HG03039 (cell line): Measurements from ENCODE around the gene EPS8.

Experiments
- ATAC-seq: cut with Tn5 transposase; IDR thresholded peaks from one replicate; pipeline ENCODE4 v1.9.1; 2021; ENCODE audit warnings: mild to moderate bottlenecking, moderate library complexity; ENCODE audit not compliant: unreplicated experiment

The EPS8 gene

GRCh38 chr12:15608406-15608805, 180.8 kb downstream of the EPS8 start:
- ATAC-seq = no peak

- ATAC-seq = no peak
Measured at GRCh38 chr12:15605881-15606590, 183.2 kb downstream of the EPS8 start.

GRCh38 chr12:15603474-15604085, 185.6 kb downstream of the EPS8 start:
- ATAC-seq = no peak

GRCh38 chr12:15602051-15602672, 187.0 kb downstream of the EPS8 start:
- no peak for ATAC-seq

GRCh38 chr12:15601210-15601800, 187.9 kb downstream of the EPS8 start:
- no peak for ATAC-seq

GRCh38 chr12:15600223-15600935, 188.8 kb downstream of the EPS8 start:
- ATAC-seq = no peak

- ATAC-seq = no peak
Measured at GRCh38 chr12:15599266-15600037, 189.7 kb downstream of the EPS8 start.

- no peak for ATAC-seq
Measured at GRCh38 chr12:15597125-15597830, 191.9 kb downstream of the EPS8 start.

GRCh38 chr12:15596174-15596573, 193.0 kb downstream of the EPS8 start:
- ATAC-seq = no peak

GRCh38 chr12:15592934-15593333, 196.3 kb downstream of the EPS8 start:
- ATAC-seq = no peak

- ATAC-seq = no peak
Measured at GRCh38 chr12:15591811-15592210, 197.4 kb downstream of the EPS8 start.

- ATAC-seq = peak; percentile 89
Measured at GRCh38 chr12:15590180-15590826, 198.9 kb downstream of the EPS8 start.

GRCh38 chr12:15589328-15590032, 199.7 kb downstream of the EPS8 start:
- ATAC-seq = no peak

- ATAC-seq = peak; percentile 54
Measured at GRCh38 chr12:15584366-15585041, 204.7 kb downstream of the EPS8 start.

- no peak for ATAC-seq
Measured at GRCh38 chr12:15583804-15584203, 205.4 kb downstream of the EPS8 start.

- no peak for ATAC-seq
Measured at GRCh38 chr12:15581006-15581405, 208.2 kb downstream of the EPS8 start.

GRCh38 chr12:15580431-15580830, 208.8 kb downstream of the EPS8 start:
- ATAC-seq = no peak
